Measurements from ENCODE around the gene ACTG1.
A peak's percentile ranks its signal among the peaks of the same experiment; 100 is the strongest.

ACTG1 gene

GRCh38 chr17:81512562-81513371 is at the start of gene ACTG1:
Gene ACTG1 (minus strand): TSS chr17:81512799. CDS start chr17:81512354, 445 bp downstream.
- DNase-seq (ENCODE audit: low read depth in 2 of 2) = peak; percentile 86 to 89

GRCh38 chr17:81561494-81561885 is 48.9 kb upstream of the ACTG1 start:
- no peak for DNase-seq (ENCODE audit: low read depth in 2 of 2)

- no peak for DNase-seq (ENCODE audit: low read depth in 2 of 2)
Observed at GRCh38 chr17:81558941-81559806, 46.6 kb upstream of the ACTG1 start.

GRCh38 chr17:81558115-81558468 is 45.5 kb upstream of the ACTG1 start:
- no peak for DNase-seq (ENCODE audit: low read depth in 2 of 2)

GRCh38 chr17:81557276-81558114 is 44.9 kb upstream of the ACTG1 start:
- no peak for DNase-seq (ENCODE audit: low read depth in 2 of 2)

- no peak for DNase-seq (ENCODE audit: low read depth in 2 of 2)
Observed at GRCh38 chr17:81556863-81557262, 44.3 kb upstream of the ACTG1 start.

GRCh38 chr17:81556175-81556691 is 43.6 kb upstream of the ACTG1 start:
- no peak for DNase-seq (ENCODE audit: low read depth in 2 of 2)

- no peak for DNase-seq (ENCODE audit: low read depth in 2 of 2)
Observed at GRCh38 chr17:81553616-81554181, 41.1 kb upstream of the ACTG1 start.

- DNase-seq (ENCODE audit: low read depth in 2 of 2) = peak; percentile 70 to 76
Observed at GRCh38 chr17:81553018-81553615, 40.5 kb upstream of the ACTG1 start.

GRCh38 chr17:81552244-81553017 is 39.8 kb upstream of the ACTG1 start, which contains the start of gene FAAP100:
Gene FAAP100 (minus strand): TSS chr17:81552353. CDS start chr17:81552330, 23 bp downstream.
- peak; percentile 78 to 81 for DNase-seq (ENCODE audit: low read depth in 2 of 2)

- DNase-seq (ENCODE audit: low read depth in 2 of 2) = no peak
Observed at GRCh38 chr17:81551458-81552243, 39.1 kb upstream of the ACTG1 start.

- no peak for DNase-seq (ENCODE audit: low read depth in 2 of 2)
Observed at GRCh38 chr17:81550830-81551457, 38.3 kb upstream of the ACTG1 start.

GRCh38 chr17:81550285-81550684 is 37.7 kb upstream of the ACTG1 start:
- DNase-seq (ENCODE audit: low read depth in 2 of 2) = no peak

GRCh38 chr17:81549826-81550225 is 37.2 kb upstream of the ACTG1 start:
- no peak for DNase-seq (ENCODE audit: low read depth in 2 of 2)

- no peak for DNase-seq (ENCODE audit: low read depth in 2 of 2)
Observed at GRCh38 chr17:81549031-81549557, 36.5 kb upstream of the ACTG1 start.

GRCh38 chr17:81547614-81547982 is 35.0 kb upstream of the ACTG1 start:
- no peak for DNase-seq (ENCODE audit: low read depth in 2 of 2)

GRCh38 chr17:81546906-81547613 is 34.5 kb upstream of the ACTG1 start:
- DNase-seq (ENCODE audit: low read depth in 2 of 2) = no peak

Data from stimulated activated CD8-positive, alpha-beta memory T cell treated with anti-CD3 and anti-CD28 coated beads, Interleukin-15, amount 100 ng/mL, for 48 hours (primary cell).